ENCODE measurements around the gene ANK2.
A peak's percentile ranks its signal among the peaks of the same experiment; 100 is the strongest.

The ANK2 gene

GRCh38 chr4:113398441-113399143 lies 349.1 kb downstream of the ANK2 start:
- no peak for DNase-seq (ENCODE audit: low read depth)

GRCh38 chr4:113404167-113404571 lies 354.7 kb downstream of the ANK2 start:
- no peak for DNase-seq (ENCODE audit: low read depth)

GRCh38 chr4:113404841-113405240 lies 355.4 kb downstream of the ANK2 start:
- no peak for DNase-seq (ENCODE audit: low read depth)

- DNase-seq (ENCODE audit: low read depth): no peak
These were observed 356.6 kb downstream of the ANK2 start for GRCh38 chr4:113405874-113406722.

- no peak for DNase-seq (ENCODE audit: low read depth)
These were observed 357.2 kb downstream of the ANK2 start for GRCh38 chr4:113406723-113407016.

GRCh38 chr4:113407409-113407808 lies 358.0 kb downstream of the ANK2 start:
- DNase-seq (ENCODE audit: low read depth): no peak

- DNase-seq (ENCODE audit: low read depth): no peak
These were observed 359.7 kb downstream of the ANK2 start for GRCh38 chr4:113409181-113409580.

- DNase-seq (ENCODE audit: low read depth): no peak
These were observed 361.2 kb downstream of the ANK2 start for GRCh38 chr4:113410686-113411085.

GRCh38 chr4:113411496-113411938 lies 362.1 kb downstream of the ANK2 start:
- peak; percentile 50 for DNase-seq (ENCODE audit: low read depth)

GRCh38 chr4:113419631-113420030 lies 370.2 kb downstream of the ANK2 start:
- DNase-seq (ENCODE audit: low read depth): no peak

GRCh38 chr4:113420938-113421337 lies 371.5 kb downstream of the ANK2 start:
- no peak for DNase-seq (ENCODE audit: low read depth)

GRCh38 chr4:113423631-113424030 lies 374.2 kb downstream of the ANK2 start:
- DNase-seq (ENCODE audit: low read depth): no peak

- DNase-seq (ENCODE audit: low read depth): no peak
These were observed 383.7 kb downstream of the ANK2 start for GRCh38 chr4:113433116-113433515.

Measured in GM04504 (cell line).